Measurements from ENCODE around the gene RGL3.

- TF ChIP-seq SMAD5 (IDR thresholded peaks at IDR 0.05; ENCODE audit: low read depth) = no peak
- TF ChIP-seq POLR2AphosphoS2 (IDR thresholded peaks at IDR 0.05; ENCODE audit: low read depth, low read length) = no peak
- no peak for TF ChIP-seq CEBPB (IDR thresholded peaks at IDR 0.05; ENCODE audit: borderline replicate concordance in 1 of 2, low read depth in 2 of 2, low read length in 2 of 2)
Observed at GRCh38 chr19:11408591-11408990, 10.5 kb downstream of the RGL3 start.

All from GM12878 (cell line).